Measurements from ENCODE around the gene NCKAP1. TPM values are rescaled to one million over a fixed set of nuclear protein-coding genes. Genes with fewer than 3 reads are reported as not detected.
"Not testable (repeated sequence)": the region's sequence is repeated elsewhere in the genome, so short reads cannot be mapped to it uniquely, and the experiment has no call there.

The NCKAP1 gene
- total RNA-seq, 4 donors from 2014 or later = 94.5 to 146 (median 116) TPM

DNA sequence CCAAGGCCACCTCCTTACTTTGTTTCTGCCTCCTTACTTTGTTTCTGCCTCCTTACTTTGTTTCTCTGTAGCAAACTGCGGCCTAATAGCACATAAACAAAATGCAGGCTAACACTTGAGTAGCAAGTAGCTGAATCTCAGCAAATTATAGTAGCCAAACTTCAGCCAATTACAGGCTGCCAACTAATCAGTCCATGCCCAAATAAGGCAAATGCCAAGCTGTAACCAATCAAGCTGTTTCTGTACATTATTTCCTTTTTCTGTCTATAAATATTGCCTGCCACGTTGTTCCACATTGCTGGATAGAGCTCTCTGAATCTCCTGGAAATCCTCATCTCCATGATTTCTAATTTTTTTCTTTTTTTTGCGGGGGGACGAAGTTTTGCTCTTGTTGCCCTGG lies 143.1 kb downstream of the NCKAP1 start:
- no peaks in the 10 kb centered on the region for H3K27me3 ChIP-seq
- no peak overlapping the region for H3K27ac ChIP-seq
- H3K4me1 ChIP-seq = no peaks in the 10 kb centered on the region
- H3K9me3 ChIP-seq = no peaks in the 10 kb centered on the region
- WGBS = 91% methylated on average over 4 of the region's 4 CpGs
- no peak overlapping the region for H3K4me3 ChIP-seq
- TF ChIP-seq POLR2AphosphoS5 (IDR thresholded peaks at IDR 0.05) (no peak), EP300 (IDR thresholded peaks at IDR 0.05) (no peak), POLR2A (IDR thresholded peaks at IDR 0.05) (no peak)
- TF ChIP-seq, protein P1, sequence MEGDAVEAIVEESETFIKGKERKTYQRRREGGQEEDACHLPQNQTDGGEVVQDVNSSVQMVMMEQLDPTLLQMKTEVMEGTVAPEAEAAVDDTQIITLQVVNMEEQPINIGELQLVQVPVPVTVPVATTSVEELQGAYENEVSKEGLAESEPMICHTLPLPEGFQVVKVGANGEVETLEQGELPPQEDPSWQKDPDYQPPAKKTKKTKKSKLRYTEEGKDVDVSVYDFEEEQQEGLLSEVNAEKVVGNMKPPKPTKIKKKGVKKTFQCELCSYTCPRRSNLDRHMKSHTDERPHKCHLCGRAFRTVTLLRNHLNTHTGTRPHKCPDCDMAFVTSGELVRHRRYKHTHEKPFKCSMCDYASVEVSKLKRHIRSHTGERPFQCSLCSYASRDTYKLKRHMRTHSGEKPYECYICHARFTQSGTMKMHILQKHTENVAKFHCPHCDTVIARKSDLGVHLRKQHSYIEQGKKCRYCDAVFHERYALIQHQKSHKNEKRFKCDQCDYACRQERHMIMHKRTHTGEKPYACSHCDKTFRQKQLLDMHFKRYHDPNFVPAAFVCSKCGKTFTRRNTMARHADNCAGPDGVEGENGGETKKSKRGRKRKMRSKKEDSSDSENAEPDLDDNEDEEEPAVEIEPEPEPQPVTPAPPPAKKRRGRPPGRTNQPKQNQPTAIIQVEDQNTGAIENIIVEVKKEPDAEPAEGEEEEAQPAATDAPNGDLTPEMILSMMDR (IDR thresholded peaks at IDR 0.05) = no peak
- DNase-seq (ENCODE audit: low spot score in 2 of 2) = no peak
- H3K36me3 ChIP-seq = no peaks in the 10 kb centered on the region

DNA sequence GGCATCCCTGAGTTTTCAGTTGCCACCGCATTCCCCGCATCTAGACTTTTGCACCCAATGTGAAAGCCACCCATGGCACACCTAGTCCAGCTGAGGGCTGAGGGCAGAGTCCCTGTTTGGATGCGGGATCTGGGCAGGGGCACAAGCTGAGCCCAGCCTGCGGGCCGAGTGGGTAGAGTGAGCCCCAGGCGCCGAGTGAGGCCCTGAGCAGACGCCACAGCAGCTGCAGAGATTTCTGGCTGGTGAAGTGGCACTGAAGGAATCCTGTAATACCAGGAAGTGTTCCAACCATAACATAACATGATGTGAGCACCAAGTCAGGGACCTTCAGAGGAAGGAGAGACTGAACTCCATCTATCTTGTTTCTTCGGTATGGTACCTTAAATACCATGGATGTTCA lies 144.1 kb downstream of the NCKAP1 start:
- H3K4me1 ChIP-seq = no peaks in the 10 kb centered on the region
- no peaks in the 10 kb centered on the region for H3K9me3 ChIP-seq
- H3K27me3 ChIP-seq = no peaks in the 10 kb centered on the region
- no peak for TF ChIP-seq POLR2AphosphoS5 (IDR thresholded peaks at IDR 0.05)
- TF ChIP-seq, protein P1 (IDR thresholded peaks at IDR 0.05) = no peak
- TF ChIP-seq POLR2A (IDR thresholded peaks at IDR 0.05) = no peak
- TF ChIP-seq EP300 (IDR thresholded peaks at IDR 0.05) = no peak
- H3K4me3 ChIP-seq = no peak overlapping the region
- H3K27ac ChIP-seq = no peak overlapping the region
- DNase-seq (ENCODE audit: low spot score in 2 of 2) = no peak
- 82% methylated on average over 4 of the region's 9 CpGs for WGBS
- no peaks in the 10 kb centered on the region for H3K36me3 ChIP-seq

DNA sequence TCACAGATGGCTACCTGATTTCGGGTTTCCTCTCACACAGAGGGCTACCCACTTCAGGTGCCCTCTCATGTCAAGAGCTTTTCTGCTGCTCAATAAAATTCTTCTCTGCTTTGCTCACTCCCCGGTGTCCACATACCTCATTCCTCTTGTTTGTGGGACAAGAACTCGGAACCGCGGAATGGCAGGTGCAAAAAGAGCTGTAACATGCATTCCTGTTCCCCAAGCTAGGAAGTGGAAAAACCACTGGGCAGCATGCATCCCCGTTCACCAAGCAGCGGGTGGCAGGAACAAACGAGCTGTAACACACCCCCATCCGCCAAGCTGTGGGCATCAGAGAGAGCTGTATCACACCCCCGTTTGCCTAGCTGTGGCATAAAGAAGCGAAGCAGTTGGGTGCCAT lies 144.6 kb downstream of the NCKAP1 start:
- Histone ChIP-seq H3K9me3 (no peaks in the 10 kb centered on the region), H3K4me3 (no peak overlapping the region), H3K36me3 (no peaks in the 10 kb centered on the region), H3K4me1 (no peaks in the 10 kb centered on the region), H3K27ac (no peak overlapping the region), H3K27me3 (no peaks in the 10 kb centered on the region)
- 91% methylated on average over 10 of the region's 11 CpGs for WGBS
- no peak for TF ChIP-seq POLR2AphosphoS5 (IDR thresholded peaks at IDR 0.05)
- no peak for TF ChIP-seq EP300 (IDR thresholded peaks at IDR 0.05)
- no peak for TF ChIP-seq POLR2A (IDR thresholded peaks at IDR 0.05)
- TF ChIP-seq, protein P1 (IDR thresholded peaks at IDR 0.05) = no peak
- no peak for DNase-seq (ENCODE audit: low spot score in 2 of 2)

DNA sequence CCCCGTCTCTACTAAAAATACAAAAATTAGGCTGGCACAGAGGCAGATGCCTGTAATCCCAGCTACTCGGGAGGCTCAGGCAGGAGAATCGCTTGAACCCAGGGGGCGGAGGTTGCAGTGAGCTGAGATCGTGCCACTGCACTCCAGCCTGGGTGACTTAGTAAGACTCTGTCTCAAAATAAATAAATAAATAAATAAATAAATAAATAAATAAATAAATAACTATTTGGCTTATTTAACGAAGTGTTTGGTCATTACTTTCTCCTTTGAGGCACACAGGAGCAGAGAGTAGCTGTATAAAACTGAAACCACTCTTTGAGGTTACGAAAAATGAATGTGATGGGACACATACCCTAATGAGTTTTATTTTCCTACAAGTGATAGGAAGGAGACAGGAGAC lies 145.2 kb downstream of the NCKAP1 start:
- not testable (repeated sequence) for H3K36me3 ChIP-seq; H3K27ac ChIP-seq; DNase-seq (ENCODE audit: low spot score in 2 of 2); H3K27me3 ChIP-seq; H3K4me1 ChIP-seq; H3K9me3 ChIP-seq; H3K4me3 ChIP-seq
- WGBS = 92% methylated on average over 7 of the region's 7 CpGs

DNA sequence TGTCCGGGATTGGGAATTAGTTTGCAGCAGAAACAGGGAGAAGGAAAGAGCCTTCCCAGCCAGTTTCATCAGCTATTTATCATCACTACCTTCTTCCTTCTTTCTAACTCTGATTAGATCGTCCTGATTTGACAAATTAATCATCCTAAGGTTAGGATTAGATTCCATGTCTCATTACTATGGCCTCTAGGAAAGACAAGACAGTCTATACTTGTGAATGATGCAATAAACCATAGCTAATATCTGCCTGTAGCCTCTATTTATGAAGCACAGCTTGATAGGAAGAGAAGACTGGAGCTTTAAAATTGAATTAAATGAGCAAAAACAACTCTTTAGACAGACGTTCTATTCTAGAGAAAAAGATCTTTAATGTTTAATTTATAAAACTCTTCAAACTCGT lies 146.6 kb downstream of the NCKAP1 start:
- H3K9me3 ChIP-seq = no peaks in the 10 kb centered on the region
- H3K27me3 ChIP-seq = no peaks in the 10 kb centered on the region
- no peak for DNase-seq (ENCODE audit: low spot score in 2 of 2)
- H3K27ac ChIP-seq = no peak overlapping the region
- TF ChIP-seq POLR2A (IDR thresholded peaks at IDR 0.05) = no peak
- no peak for TF ChIP-seq EP300 (IDR thresholded peaks at IDR 0.05)
- no peak for TF ChIP-seq POLR2AphosphoS5 (IDR thresholded peaks at IDR 0.05)
- TF ChIP-seq, protein P1 (IDR thresholded peaks at IDR 0.05) = no peak
- H3K4me3 ChIP-seq = no peak overlapping the region
- 70% methylated on average over 4 of the region's 4 CpGs for WGBS
- H3K4me1 ChIP-seq = no peaks in the 10 kb centered on the region
- no peaks in the 10 kb centered on the region for H3K36me3 ChIP-seq

DNA sequence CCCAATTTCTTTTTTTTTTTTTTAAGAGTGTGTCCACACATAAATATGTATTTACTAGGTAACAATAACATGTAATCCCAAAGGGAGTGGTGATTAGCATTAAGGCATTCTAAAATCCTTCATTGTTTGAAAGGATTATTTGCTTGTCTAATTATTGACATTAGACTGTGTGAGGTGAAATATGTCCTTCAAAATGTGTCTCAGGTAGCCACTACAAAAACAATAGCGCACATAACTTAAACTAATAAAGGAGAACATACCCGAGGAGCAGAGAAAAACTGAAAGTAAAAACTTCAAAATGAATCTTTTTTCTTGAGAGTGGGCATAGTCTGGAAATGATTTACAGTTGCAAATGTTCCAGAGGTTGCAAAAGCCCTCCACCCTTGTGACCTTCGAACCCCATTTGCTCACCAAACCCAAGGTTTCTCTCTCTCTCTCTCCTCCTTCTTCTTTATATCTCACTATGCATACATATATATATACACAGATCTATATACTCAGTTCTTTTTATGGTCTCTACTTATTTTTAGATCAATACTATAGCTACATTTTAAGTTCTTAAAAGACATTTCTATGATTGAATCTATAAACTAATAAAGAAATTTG lies 147.4 kb downstream of the NCKAP1 start:
- TF ChIP-seq POLR2A (IDR thresholded peaks at IDR 0.05) (no peak), EP300 (IDR thresholded peaks at IDR 0.05) (no peak), POLR2AphosphoS5 (IDR thresholded peaks at IDR 0.05) (no peak)
- TF ChIP-seq, protein P1 (IDR thresholded peaks at IDR 0.05) = no peak
- no peak for DNase-seq (ENCODE audit: low spot score in 2 of 2)
- Histone ChIP-seq H3K9me3 (no peaks in the 10 kb centered on the region), H3K27me3 (no peaks in the 10 kb centered on the region), H3K36me3 (no peaks in the 10 kb centered on the region), H3K4me1 (no peaks in the 10 kb centered on the region), H3K4me3 (no peak overlapping the region), H3K27ac (no peak overlapping the region)
- WGBS = 63% methylated on average over 3 of the region's 3 CpGs

All from suprapubic skin (tissue), 4 donors.